Upper lobe of left lung (tissue), 6 donors: Measurements from ENCODE around the gene MYL12A. TPM values are rescaled to one million over a fixed set of nuclear protein-coding genes. Genes with fewer than 3 reads are reported as not detected.
A peak's percentile ranks its signal among the peaks of the same experiment; 100 is the strongest.

Experiments
- ATAC-seq, 2 donors: fragments of 200-7000 bp; cut with Tn5 transposase; one replicate each; pipeline ENCODE4 v1.9.1; 2022; ENCODE audit warnings: mild to moderate bottlenecking in 2 of 2, moderate library complexity in 2 of 2; ENCODE audit not compliant: low FRiP score in 2 of 2
- DNase-seq, 2 donors: peaks; one replicate each; pipeline ENCODE4 v3.0.0-alpha.2; 2019 to 2020
- H3K27ac ChIP-seq, 4 donors: fragments of 200-600 bp; sonication (generic); one replicate each; pipeline ENCODE4 v1.5.1; 2016 to 2019
- H3K27me3 ChIP-seq, 4 donors: fragments of 200-600 bp; sonication (generic); one replicate each; pipeline ENCODE4 v1.5.1; 2017 to 2019
- H3K36me3 ChIP-seq, 4 donors: fragments of 200-600 bp; sonication (generic); one replicate each; pipeline ENCODE4 v1.5.1; 2016 to 2019
- H3K4me1 ChIP-seq, 4 donors: fragments of 200-600 bp; sonication (generic); one replicate each; pipeline ENCODE4 v1.5.1; 2018 to 2019
- H3K4me3 ChIP-seq, 4 donors: fragments of 200-600 bp; sonication (generic); one replicate each; pipeline ENCODE4 v1.5.1; 2017 to 2019; ENCODE audit warnings: mild to moderate bottlenecking in 2 of 4, moderate library complexity in 1 of 4
- H3K9me3 ChIP-seq, 4 donors: fragments of 200-600 bp; sonication (generic); one replicate each; pipeline ENCODE4 v1.5.1; 2018 to 2019
- CTCF ChIP-seq, 6 experiments: fragments of 450-650 bp in 4 of 6; fragments of 200-600 bp in 2 of 6; sonication (generic) in 2 of 6; IDR thresholded peaks; one replicate each; pipeline ENCODE4 v1.5.1; 2016 to 2019; ENCODE audit warnings: antibody characterized with exemption in 6 of 6
- EP300 ChIP-seq, 4 donors: sonication (generic); formaldehyde crosslinking; IDR thresholded peaks; one replicate each; pipeline ENCODE4 v1.5.1; 2017; ENCODE audit warnings: antibody characterized with exemption in 4 of 4, control low read depth in 2 of 4
- POLR2A ChIP-seq, 4 donors: fragments of 450-650 bp; IDR thresholded peaks; one replicate each; pipeline ENCODE4 v1.5.1; 2016 to 2017; ENCODE audit warnings: antibody characterized with exemption in 4 of 4, mild to moderate bottlenecking in 2 of 4
- POLR2AphosphoS5 ChIP-seq, 2 donors: sonication (generic); formaldehyde crosslinking; IDR thresholded peaks; one replicate each; pipeline ENCODE4 v1.5.1; 2017; ENCODE audit warnings: antibody characterized with exemption in 2 of 2
- WGBS, 2 donors: methylation state at CpG; one replicate each; pipeline ENCODE4 v1.1.5; 2017 to 2018; 5-methylcytosine and 5-hydroxymethylcytosine counted together
- total RNA-seq, 6 donors: library from RNA; depleted of rRNA in 4 of 6; stranded (reverse); fragments of >200 nt in 4 of 6; gene quantifications; one replicate each; pipeline versions ENCODE4 v1.1.0 to v1.2.1, GENCODE V29; 2016 to 2021
- donor health status: DM: no; HTN: no; CAD: no; lungs with moderate emphysema.
- donor health status: DM: no; HTN: yes; CAD: no; lungs with severe emphysema.

The MYL12A gene
- total RNA-seq, 6 donors from 2014 or later = 184 to 702 (median 558) TPM

- WGBS, 2 donors = 34 to 38% methylated on average over 14 of the region's 14 CpGs
- no peak overlapping the region for H3K4me3 ChIP-seq
- H3K27me3 ChIP-seq = no peaks in the 10 kb centered on the region
- ATAC-seq = peak; percentile 25 to 31
- H3K36me3 ChIP-seq = peaks cover 10 to 48% (median 24%) of the 10 kb centered on the region in 4 donors
- no peaks in the 10 kb centered on the region for H3K9me3 ChIP-seq
- DNase-seq = no peak
- no peak overlapping the region for H3K27ac ChIP-seq
- peaks cover 0 to 8% (median 3%) of the 10 kb centered on the region in 4 donors for H3K4me1 ChIP-seq
- no peak for TF ChIP-seq EP300 (IDR thresholded peaks at IDR 0.05)
- TF ChIP-seq POLR2A (IDR thresholded peaks at IDR 0.05) = no peak
- no peak for TF ChIP-seq POLR2AphosphoS5 (IDR thresholded peaks at IDR 0.05)
- no peak for TF ChIP-seq CTCF (IDR thresholded peaks at IDR 0.05)
Measured at GRCh38 chr18:3279201-3280185, 31.9 kb downstream of the MYL12A start.

GRCh38 chr18:3281456-3282400, 34.1 kb downstream of the MYL12A start:
- H3K27ac ChIP-seq = peak overlapping the region in 2 of 4 donors; percentile 50 to 76
- H3K4me3 ChIP-seq = no peak overlapping the region
- peaks cover 3 to 25% (median 17%) of the 10 kb centered on the region in 4 donors for H3K36me3 ChIP-seq
- 27 to 39% methylated on average over 2 of the region's 2 CpGs for WGBS, 2 donors
- H3K27me3 ChIP-seq = no peaks in the 10 kb centered on the region
- DNase-seq (no peak), ATAC-seq (peak; percentile 79 to 90)
- H3K9me3 ChIP-seq = no peaks in the 10 kb centered on the region
- TF ChIP-seq CTCF (IDR thresholded peaks at IDR 0.05) (peak; percentile 46 to 82 (median 68)), EP300 (IDR thresholded peaks at IDR 0.05) (no peak), POLR2A (IDR thresholded peaks at IDR 0.05) (no peak), POLR2AphosphoS5 (IDR thresholded peaks at IDR 0.05) (no peak)
- peaks cover 0 to 8% (median 3%) of the 10 kb centered on the region in 4 donors for H3K4me1 ChIP-seq

GRCh38 chr18:3283253-3283863, 35.8 kb downstream of the MYL12A start:
- DNase-seq (no peak), ATAC-seq (no peak)
- 57 to 63% methylated on average over 10 of the region's 10 CpGs for WGBS, 2 donors
- H3K9me3 ChIP-seq = no peaks in the 10 kb centered on the region
- no peaks in the 10 kb centered on the region for H3K27me3 ChIP-seq
- TF ChIP-seq EP300 (IDR thresholded peaks at IDR 0.05) = no peak
- TF ChIP-seq POLR2AphosphoS5 (IDR thresholded peaks at IDR 0.05) = no peak
- no peak for TF ChIP-seq POLR2A (IDR thresholded peaks at IDR 0.05)
- no peak for TF ChIP-seq CTCF (IDR thresholded peaks at IDR 0.05)
- H3K4me1 ChIP-seq = peaks cover 0 to 8% (median 3%) of the 10 kb centered on the region in 4 donors
- peaks cover 0 to 9% (median 3%) of the 10 kb centered on the region in 4 donors for H3K36me3 ChIP-seq
- peak overlapping the region in 3 of 4 donors; percentile 43 to 76 (median 50) for H3K27ac ChIP-seq
- peak overlapping the region in 3 of 4 donors; percentile 17 to 26 (median 21) for H3K4me3 ChIP-seq

- Histone ChIP-seq H3K27ac (peak overlapping the region in 3 of 4 donors; percentile 43 to 76 (median 50)), H3K36me3 (peaks cover 0 to 4% (median 0%) of the 10 kb centered on the region in 4 donors), H3K9me3 (no peaks in the 10 kb centered on the region), H3K4me1 (peaks cover 0 to 8% (median 3%) of the 10 kb centered on the region in 4 donors), H3K27me3 (no peaks in the 10 kb centered on the region), H3K4me3 (no peak overlapping the region)
- ATAC-seq = no peak
- peak in 1 of 2 donors; percentile 37 for DNase-seq
- TF ChIP-seq CTCF (IDR thresholded peaks at IDR 0.05) = no peak
- no peak for TF ChIP-seq EP300 (IDR thresholded peaks at IDR 0.05)
- no peak for TF ChIP-seq POLR2A (IDR thresholded peaks at IDR 0.05)
- no peak for TF ChIP-seq POLR2AphosphoS5 (IDR thresholded peaks at IDR 0.05)
- WGBS, 2 donors = 62 to 68% methylated on average over 7 of the region's 7 CpGs
Measured at GRCh38 chr18:3283908-3284307, 36.3 kb downstream of the MYL12A start.
